K562 (cell line): ENCODE measurements around the gene TPBG. TPM values are rescaled to one million over a fixed set of nuclear protein-coding genes. Genes with fewer than 3 reads are reported as not detected.

Source experiments
- ATAC-seq: fragments of 200-7000 bp; cut with Tn5 transposase; 3 replicates; pipeline ENCODE4 v1.9.1; 2020; ENCODE audit warnings: moderate library complexity
- BruUV-seq: library from RNA; stranded (reverse); fragments of 400-500 nt; replicated peaks from 2 replicates; lab custom pipeline; 2021; lab: Mats Ljungman, UMichigan
- CTCF ChIA-PET: fragments of 300-600 bp; formaldehyde crosslinking; extraction: SDS; loops from one replicate; lab custom pipeline; 2021; ENCODE audit warnings: low intra/inter-chr PET ratio; lab: Yijun Ruan, JAX
- POLR2A ChIA-PET: fragments of 300-600, 350-650 bp; sonication (Branson Sonifier 250); formaldehyde crosslinking; extraction: SDS; loops from one replicate; lab custom pipeline; 2021; ENCODE audit warnings: antibody characterized with exemption, inconsistent platforms; lab: Yijun Ruan, JAX
- DNase-seq, 4 experiments: peaks; one replicate each; pipeline versions ENCODE4 v3.0.0 to v3.0.0-alpha.2; 2011 to 2018; ENCODE audit warnings: low spot score in 3 of 4, mixed read lengths in 3 of 4; ENCODE audit errors: extremely low read depth in 1 of 4
- FAIRE-seq: peaks from 2 replicates; lab custom pipeline; 2011; peaks lifted over from hg19 to GRCh38; lab: Jason Lieb, UNC
- H2AFZ ChIP-seq: 2 replicates; pipeline ENCODE4 v1.6.0; 2011; ENCODE audit warnings: low read depth, low read length, control low read depth, inconsistent platforms
- H3K27ac ChIP-seq: fragments of 200-600 bp; 3 replicates; pipeline ENCODE4 v1.8.0; 2011; ENCODE audit warnings: low read depth, mild to moderate bottlenecking, control low read depth, inconsistent platforms, low read length, moderate library complexity, mixed read lengths; ENCODE audit errors: extremely low read depth
- H3K27me3 ChIP-seq, 2 experiments: fragments of 300-600 bp in 1 of 2; 2 replicates in 1 of 2; 3 replicates in 1 of 2; pipeline versions ENCODE4 v1.6.0 to v1.8.0; 2011; ENCODE audit warnings: inconsistent platforms in 2 of 2, low read length in 2 of 2, mild to moderate bottlenecking in 1 of 2, mixed read lengths in 1 of 2, moderate library complexity in 1 of 2; ENCODE audit not compliant: control insufficient read depth in 2 of 2, insufficient read depth in 2 of 2
- H3K36me3 ChIP-seq: fragments of 300-600 bp; 3 replicates; pipeline ENCODE4 v1.8.0; 2011; ENCODE audit warnings: mild to moderate bottlenecking, low read length, inconsistent platforms; ENCODE audit not compliant: control insufficient read depth, insufficient read depth
- H3K4me1 ChIP-seq, 2 experiments: fragments of 200-600 bp in 1 of 2; replicated peaks in 1 of 2; 2 replicates in 1 of 2; 3 replicates in 1 of 2; pipeline versions ENCODE4 v1.5.1 to v1.8.0; 2011; ENCODE audit warnings: inconsistent platforms in 2 of 2, low read length in 2 of 2, mild to moderate bottlenecking in 1 of 2, mixed read lengths in 1 of 2, moderate library complexity in 1 of 2; ENCODE audit not compliant: control insufficient read depth in 2 of 2, insufficient read depth in 2 of 2
- H3K4me2 ChIP-seq: 2 replicates; pipeline ENCODE4 v1.6.1; 2011; ENCODE audit warnings: low read length, control low read depth, inconsistent platforms, mixed read lengths; ENCODE audit not compliant: insufficient read depth
- H3K4me3 ChIP-seq: fragments of 200-600 bp; sonication (generic), shearing (Covaris generic); 2 replicates; pipeline ENCODE4 v1.5.1; 2016; ENCODE audit warnings: control low read depth, inconsistent platforms
- H3K79me2 ChIP-seq: fragments of 200-600 bp; 3 replicates; pipeline ENCODE4 v1.8.0; 2011; ENCODE audit warnings: low read length, inconsistent platforms; ENCODE audit not compliant: control insufficient read depth, insufficient read depth
- H3K9ac ChIP-seq, 2 experiments: 2 replicates each; pipeline versions ENCODE4 v1.6.0 to v1.6.1; 2011; ENCODE audit warnings: low read depth in 2 of 2, low read length in 2 of 2, control low read depth in 1 of 2, inconsistent platforms in 1 of 2, mild to moderate bottlenecking in 1 of 2, mixed read lengths in 1 of 2; ENCODE audit not compliant: insufficient read depth in 1 of 2
- H3K9me1 ChIP-seq: one replicate; pipeline ENCODE4 v1.6.0; 2011; ENCODE audit warnings: inconsistent platforms, mild to moderate bottlenecking, low read length, moderate library complexity; ENCODE audit not compliant: control insufficient read depth, insufficient read depth
- H3K9me3 ChIP-seq: replicated peaks from 2 replicates; pipeline ENCODE4 v1.5.1; 2011; ENCODE audit warnings: low read depth, low read length, inconsistent platforms; ENCODE audit not compliant: control insufficient read depth, insufficient read depth
- H4K20me1 ChIP-seq: replicated peaks from 2 replicates; pipeline ENCODE4 v1.6.1; 2011; ENCODE audit warnings: low read length, inconsistent platforms, mixed read lengths; ENCODE audit not compliant: control insufficient read depth, insufficient read depth
- CBFA2T2 ChIP-seq: fragments of 450-650 bp; conservative IDR thresholded peaks from 2 replicates; pipeline ENCODE4 v1.6.1; 2017; ENCODE audit warnings: mild to moderate bottlenecking
- CHD1 ChIP-seq: fragments of 200-600 bp; sonication (generic); IDR thresholded peaks from one replicate; pipeline ENCODE4 v1.6.1; 2012; ENCODE audit warnings: mild to moderate bottlenecking, moderate library complexity, low read length, inconsistent platforms
- CHD2 ChIP-seq: IDR thresholded peaks from 2 replicates; pipeline ENCODE4 v1.6.1; 2011; ENCODE audit warnings: low read depth, low read length
- CSDE1 ChIP-seq, 2 experiments: fragments of 450-650 bp; IDR thresholded peaks; 2 replicates each; pipeline ENCODE4 v1.6.1; 2016; ENCODE audit warnings: mild to moderate bottlenecking in 1 of 2
- CTCF ChIP-seq, 3 experiments: IDR thresholded peaks in 2 of 3; conservative IDR thresholded peaks in 1 of 3; 2 replicates each; pipeline ENCODE4 v1.5.1; 2011 to 2012; ENCODE audit warnings: low read length in 3 of 3, mild to moderate bottlenecking in 3 of 3, control low read depth in 2 of 3, improper control_type of control experiment in 1 of 3, inconsistent platforms in 1 of 3, low read depth in 1 of 3, mixed read lengths in 1 of 3, moderate library complexity in 1 of 3; ENCODE audit not compliant: insufficient read depth in 2 of 3
- EZH2 ChIP-seq: IDR thresholded peaks from 2 replicates; pipeline ENCODE4 v1.6.1; 2012; ENCODE audit warnings: low read depth, mild to moderate bottlenecking, inconsistent platforms, low read length, borderline replicate concordance
- HBP1 ChIP-seq: fragments of 450-650 bp; formaldehyde crosslinking; IDR thresholded peaks from 2 replicates; pipeline ENCODE4 v1.4.0; 2022; ENCODE audit warnings: missing genetic modification characterization
- HMBOX1 ChIP-seq: sonication (generic); IDR thresholded peaks from 2 replicates; pipeline ENCODE4 v1.6.1; 2016
- NELFE ChIP-seq: IDR thresholded peaks from 2 replicates; pipeline ENCODE4 v1.6.1; 2011; ENCODE audit warnings: mild to moderate bottlenecking; ENCODE audit not compliant: insufficient read depth, insufficient read length
- NUFIP1 ChIP-seq: fragments of 450-650 bp; IDR thresholded peaks from 2 replicates; pipeline ENCODE4 v1.6.1; 2018; ENCODE audit not compliant: partially characterized antibody
- SIX5 ChIP-seq, 2 experiments: IDR thresholded peaks; 2 replicates each; pipeline ENCODE4 v1.6.1; 2011; ENCODE audit warnings: low read length in 2 of 2, borderline replicate concordance in 1 of 2, low read depth in 1 of 2, mild to moderate bottlenecking in 1 of 2, moderate library complexity in 1 of 2; ENCODE audit not compliant: insufficient read depth in 1 of 2
- THRAP3 ChIP-seq: fragments of 450-650 bp; IDR thresholded peaks from 2 replicates; pipeline ENCODE4 v1.6.1; 2016; ENCODE audit warnings: mild to moderate bottlenecking, inconsistent platforms, borderline replicate concordance
- TRIM28 ChIP-seq: fragments of 450-650 bp; IDR thresholded peaks from 2 replicates; pipeline ENCODE4 v1.6.1; 2017
- ZNF121 ChIP-seq: sonication (generic); formaldehyde crosslinking; conservative IDR thresholded peaks from 2 replicates; pipeline ENCODE4 v1.8.0; 2022; ENCODE audit warnings: missing genetic modification reagents
- ZNF639 ChIP-seq, 2 experiments: fragments of 200-800 bp in 1 of 2; sonication (Bioruptor generic) in 1 of 2; sonication (generic) in 1 of 2; formaldehyde crosslinking in 1 of 2; IDR thresholded peaks in 1 of 2; conservative IDR thresholded peaks in 1 of 2; 2 replicates each; pipeline versions ENCODE4 v1.5.0 to v1.6.1; 2016 to 2020; ENCODE audit warnings: missing compliant biosample characterization in 1 of 2, missing genetic modification characterization in 1 of 2, missing genetic modification reagents in 1 of 2
- WGBS: fragments of 100-300 bp; shearing (Covaris generic); methylation state at CpG from one replicate; pipeline ENCODE4 v1.1.6; 2016; ENCODE audit warnings: low coverage, mixed read lengths; ENCODE audit not compliant: insufficient coverage; ENCODE audit errors: missing lambda C conversion rate; 5-methylcytosine and 5-hydroxymethylcytosine counted together
- in situ Hi-C: fragments of 300-500 bp; cut with MboI; formaldehyde crosslinking; loops from 4 replicates; pipeline ENCODE4 v1.15.0; 2018; ENCODE audit warnings: inconsistent platforms, mixed read lengths
- intact Hi-C: fragments of 100-400 bp; cut with micrococcal nuclease; formaldehyde crosslinking; loops from 2 replicates; pipeline ENCODE4 v1.14.2; 2022
- polyA plus RNA-seq, 8 experiments: library from polyadenylated mRNA; depleted of rRNA in 4 of 8; stranded (reverse) in 5 of 8; unstranded in 3 of 8; fragments of >200 nt; fragmentation: Nextera tagmentation in 2 of 8; fragmentation: Illumina TruSeq in 1 of 8; extraction: Ambion mirVana in 2 of 8; extraction: Trizol in 1 of 8; gene quantifications; 2 replicates each; pipeline versions ENCODE4 v1.2.1 to v1.2.3, GENCODE V29; 2011 to 2014; ENCODE audit warnings: inconsistent platforms in 1 of 8, missing spikeins in 1 of 8
- total RNA-seq, 7 experiments: library from RNA; depleted of rRNA in 6 of 7; stranded (reverse); fragments of >200 nt in 6 of 7; fragmentation: Illumina TruSeq in 2 of 7; extraction: Trizol in 2 of 7; gene quantifications; 2 replicates each; pipeline versions ENCODE4 v1.2.1 to v1.2.3, GENCODE V29; 2011 to 2021; ENCODE audit warnings: low replicate concordance in 1 of 7

The TPBG gene
- total and polyA plus RNA-seq, 9 of the 15 experiments (the other 6 are each of a cell fraction or from before 2014, with no cell fraction given), result 0.18 to 0.88 (median 0.36) TPM

GRCh38 chr6:82360552-82360951 lies 3.1 kb upstream of the TPBG start (continued):
- TF ChIP-seq ZNF639 (CRISPR knock-in tag; conservative IDR thresholded peaks at IDR 0.05 in 1 of 2, IDR thresholded peaks at IDR 0.05 in 1 of 2) (no peak), CTCF (IDR thresholded peaks at IDR 0.05 in 2 of 3, conservative IDR thresholded peaks at IDR 0.05 in 1 of 3; ENCODE audit: insufficient read depth in 2 of 3, low read depth in 1 of 3, low read length in 3 of 3) (no peak), SIX5 (IDR thresholded peaks at IDR 0.05; ENCODE audit: borderline replicate concordance in 1 of 2, insufficient read depth in 1 of 2, low read depth in 1 of 2, low read length in 2 of 2) (no peak), CHD2 (no peak), THRAP3 (no peak), NELFE (no peak)

- Histone ChIP-seq H3K9ac (no peak overlapping the region), H3K9me3 (no peaks in the 10 kb centered on the region), H4K20me1 (no peaks in the 10 kb centered on the region), H3K9me1 (no peaks in the 10 kb centered on the region), H3K36me3 (no peaks in the 10 kb centered on the region), H3K27me3 (peaks cover 0 to 10% of the 10 kb centered on the region in 2 experiments; a peak in 1 of 5 replicates), H3K4me2 (no peak overlapping the region), H3K4me1 (peaks cover 0 to 18% of the 10 kb centered on the region in 2 experiments; a peak in 2 of 5 replicates), H2AFZ (no peak overlapping the region), H3K4me3 (no peak overlapping the region), H3K27ac (no peak overlapping the region), H3K79me2 (no peaks in the 10 kb centered on the region)
- WGBS, result 0% methylated on average over 3 of the region's 3 CpGs
- BruUV-seq, result no TSS peak
- in situ Hi-C loops, result no loop called here
- FAIRE-seq (no peak), ATAC-seq (no peak), DNase-seq (no peak)
- ChIA-PET POLR2A (no interaction called here), CTCF (no interaction called here)
- intact Hi-C loops, result no loop called here
- no peak for TF ChIP-seq NUFIP1
- TF ChIP-seq ZNF121 (CRISPR knock-in tag), result no peak
- TF ChIP-seq CSDE1 (IDR thresholded peaks at IDR 0.05), result no peak
- TF ChIP-seq CBFA2T2, result no peak
- no peak for TF ChIP-seq TRIM28
- no peak for TF ChIP-seq EZH2
- no peak for TF ChIP-seq HMBOX1
- TF ChIP-seq CHD1, result no peak
- TF ChIP-seq HBP1 (CRISPR knock-in tag), result no peak
Observed at GRCh38 chr6:82361631-82362030, 2.0 kb upstream of the TPBG start.
